Esophagus muscularis mucosa (tissue), 4 donors: ENCODE results near the gene PDE1C. TPM values are rescaled to one million over a fixed set of nuclear protein-coding genes. Genes with fewer than 3 reads are reported as not detected.

Experiments
- DNase-seq: peaks from one replicate; pipeline ENCODE4 v3.0.0-alpha.2; 2017; ENCODE audit errors: extremely low spot score
- H3K27ac ChIP-seq, 4 donors: fragments of 200-600 bp; sonication (generic); replicated peaks in 1 of 4; 1 replicate in 3 of 4; 2 replicates in 1 of 4; pipeline ENCODE4 v1.5.1; 2016 to 2019; ENCODE audit warnings: mild to moderate bottlenecking in 1 of 4
- H3K27me3 ChIP-seq, 4 donors: fragments of 200-600 bp; sonication (generic); one replicate each; pipeline versions ENCODE4 v1.5.1 to v1.6.0; 2016 to 2019
- H3K36me3 ChIP-seq, 4 donors: fragments of 200-600 bp; sonication (generic); one replicate each; pipeline ENCODE4 v1.5.1; 2016 to 2019
- H3K4me1 ChIP-seq, 4 donors: fragments of 200-600 bp; sonication (generic); one replicate each; pipeline ENCODE4 v1.5.1; 2016 to 2019
- H3K4me3 ChIP-seq, 4 donors: fragments of 200-600 bp; sonication (generic); 1 replicate in 2 of 4; 2 replicates in 2 of 4; pipeline ENCODE4 v1.5.1; 2016 to 2019; ENCODE audit warnings: mild to moderate bottlenecking in 4 of 4, moderate library complexity in 1 of 4
- H3K9me3 ChIP-seq, 4 donors: fragments of 200-600 bp; sonication (generic); 1 replicate in 3 of 4; 2 replicates in 1 of 4; pipeline ENCODE4 v1.5.1; 2016 to 2019
- CTCF ChIP-seq, 3 experiments: fragments of 200-600 bp in 2 of 3; fragments of 450-650 bp in 1 of 3; sonication (generic) in 2 of 3; IDR thresholded peaks; one replicate each; pipeline ENCODE4 v1.5.1; 2017 to 2019; ENCODE audit warnings: antibody characterized with exemption in 3 of 3, mild to moderate bottlenecking in 2 of 3, moderate library complexity in 1 of 3
- EP300 ChIP-seq: sonication (generic); formaldehyde crosslinking; IDR thresholded peaks from one replicate; pipeline ENCODE4 v1.6.1; 2017; ENCODE audit warnings: antibody characterized with exemption
- POLR2A ChIP-seq: fragments of 450-650 bp; IDR thresholded peaks from one replicate; pipeline ENCODE4 v1.6.1; 2017; ENCODE audit warnings: antibody characterized with exemption, moderate library complexity, mild to moderate bottlenecking, low read depth
- POLR2AphosphoS5 ChIP-seq, 2 donors: sonication (generic); formaldehyde crosslinking; IDR thresholded peaks; one replicate each; pipeline ENCODE4 v1.6.1; 2017; ENCODE audit warnings: antibody characterized with exemption in 2 of 2
- WGBS: methylation state at CpG from one replicate; pipeline ENCODE4 v1.1.5; 2018; 5-methylcytosine and 5-hydroxymethylcytosine counted together
- intact Hi-C: fragments of 100-400 bp; cut with DNase I; formaldehyde crosslinking; loops from one replicate; pipeline ENCODE4 v1.15.1; 2023
- total RNA-seq, 4 donors: library from RNA; depleted of rRNA; stranded (reverse); fragments of >200 nt; gene quantifications; one replicate each; pipeline versions ENCODE4 v1.1.0 to v1.2.1, GENCODE V29; 2016

PDE1C gene
- total RNA-seq, 4 donors from 2014 or later, result 13.3 to 25.5 (median 17.3) TPM

- TF ChIP-seq EP300 (no peak), CTCF (IDR thresholded peaks at IDR 0.05) (no peak), POLR2A (no peak), POLR2AphosphoS5 (IDR thresholded peaks at IDR 0.05) (no peak)
- H3K9me3 ChIP-seq, result peaks cover 0 to 11% (median 4%) of the 10 kb centered on the region in 4 donors
- no peak for DNase-seq
- no peak overlapping the region for H3K27ac ChIP-seq
- peaks cover 8 to 21% (median 11%) of the 10 kb centered on the region in 4 donors for H3K4me1 ChIP-seq
- WGBS, result 81% methylated on average over 4 of the region's 4 CpGs
- no peaks in the 10 kb centered on the region for H3K27me3 ChIP-seq
- intact Hi-C loops, result no loop called here
- no peak overlapping the region for H3K4me3 ChIP-seq
- H3K36me3 ChIP-seq, result no peaks in the 10 kb centered on the region
Observed at GRCh38 chr7:31950091-31950755, 120.0 kb downstream of the PDE1C start.

- no peak for TF ChIP-seq CTCF (IDR thresholded peaks at IDR 0.05)
- TF ChIP-seq EP300, result no peak
- TF ChIP-seq POLR2AphosphoS5 (IDR thresholded peaks at IDR 0.05), result peak in 1 of 2 donors; percentile 70
- no peak for TF ChIP-seq POLR2A
Observed at GRCh38 chr7:31948029-31948428, 122.2 kb downstream of the PDE1C start.

GRCh38 chr7:31940167-31940566, 130.0 kb downstream of the PDE1C start:
- H3K4me1 ChIP-seq, result peaks cover 11 to 37% (median 16%) of the 10 kb centered on the region in 4 donors
- TF ChIP-seq POLR2A (no peak), POLR2AphosphoS5 (IDR thresholded peaks at IDR 0.05) (no peak), EP300 (no peak), CTCF (IDR thresholded peaks at IDR 0.05) (no peak)
- 86% methylated on average over 1 of the region's 1 CpG for WGBS
- H3K27ac ChIP-seq, result no peak overlapping the region
- no peak for DNase-seq
- no peaks in the 10 kb centered on the region for H3K9me3 ChIP-seq
- no peaks in the 10 kb centered on the region for H3K27me3 ChIP-seq
- no peaks in the 10 kb centered on the region for H3K36me3 ChIP-seq
- intact Hi-C loops, result no loop called here
- H3K4me3 ChIP-seq, result no peak overlapping the region

More at GRCh38 chr7:31948029-31948428, 122.2 kb downstream of the PDE1C start:
- H3K4me1 ChIP-seq, result peaks cover 6 to 21% (median 12%) of the 10 kb centered on the region in 4 donors
- 50% methylated on average over 1 of the region's 1 CpG for WGBS
- H3K9me3 ChIP-seq, result peaks cover 0 to 11% (median 4%) of the 10 kb centered on the region in 4 donors
- no peaks in the 10 kb centered on the region for H3K27me3 ChIP-seq
- no peaks in the 10 kb centered on the region for H3K36me3 ChIP-seq
- DNase-seq, result no peak
- no peak overlapping the region for H3K4me3 ChIP-seq
- H3K27ac ChIP-seq, result peak overlapping the region; percentile 51 to 60 (median 54)
- intact Hi-C loops, result loop anchor here (5.0 kb wide), 2 partner anchors 61 to 114 kb away; no protein-coding TSS in a partner anchor

- intact Hi-C loops, result no loop called here
- no peaks in the 10 kb centered on the region for H3K36me3 ChIP-seq
- no peaks in the 10 kb centered on the region for H3K9me3 ChIP-seq
- H3K4me1 ChIP-seq, result peaks cover 12 to 48% (median 26%) of the 10 kb centered on the region in 4 donors
- no peak overlapping the region for H3K4me3 ChIP-seq
- no peaks in the 10 kb centered on the region for H3K27me3 ChIP-seq
- DNase-seq, result no peak
- 81% methylated on average over 3 of the region's 3 CpGs for WGBS
- no peak overlapping the region for H3K27ac ChIP-seq
- no peak for TF ChIP-seq POLR2AphosphoS5 (IDR thresholded peaks at IDR 0.05)
- no peak for TF ChIP-seq EP300
- no peak for TF ChIP-seq CTCF (IDR thresholded peaks at IDR 0.05)
- no peak for TF ChIP-seq POLR2A
Observed at GRCh38 chr7:31939076-31939475, 131.1 kb downstream of the PDE1C start.
